Measurements from ENCODE around the gene XPO6. TPM values are rescaled to one million over a fixed set of nuclear protein-coding genes. Genes with fewer than 3 reads are reported as not detected.

Gene XPO6
- total RNA-seq, 2 experiments from 2014 or later, result 130 to 167 TPM

DNA sequence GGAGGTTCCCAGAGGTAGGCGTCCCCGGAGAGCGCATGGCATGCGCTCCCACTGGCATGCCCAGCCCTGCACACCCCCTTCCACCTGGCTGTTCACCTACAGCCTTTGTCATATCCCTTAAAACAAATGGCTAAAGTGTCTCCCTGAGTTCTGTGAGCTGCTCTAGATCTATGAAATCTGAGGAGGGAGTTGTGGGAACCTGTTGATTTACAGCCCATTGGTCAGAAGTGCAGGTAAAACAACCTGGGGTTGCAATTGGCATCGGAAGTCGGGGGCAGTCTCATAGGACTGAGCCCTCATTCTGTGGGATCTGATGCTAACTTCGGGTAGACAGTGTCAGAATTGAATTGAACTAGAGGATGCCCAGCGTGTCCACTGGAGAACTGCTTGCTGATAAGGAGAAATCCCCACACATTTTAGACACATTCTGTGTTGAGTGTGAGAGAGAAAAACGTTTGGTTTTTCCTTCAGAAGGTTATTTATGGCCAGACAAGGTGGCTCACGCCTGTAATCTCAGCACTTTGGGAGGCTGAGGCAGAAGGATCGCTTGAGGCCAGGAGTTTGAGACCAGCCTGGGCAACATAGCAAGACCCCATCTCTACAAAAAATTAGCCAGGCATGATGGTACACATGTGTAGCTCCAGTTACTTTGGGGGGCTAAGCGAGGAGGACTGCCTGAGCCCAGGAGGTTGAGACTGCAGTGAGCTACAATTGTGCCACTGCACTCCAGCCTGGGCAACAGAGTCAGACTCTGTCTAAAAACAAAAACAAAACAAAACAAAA is 126.2 kb downstream of the XPO6 start:
- Histone ChIP-seq H3K36me3 (ENCODE audit: insufficient read depth, low read length) (no peaks in the 10 kb centered on the region), H3K4me1 (ENCODE audit: insufficient read depth, low read length, poor library complexity, severe bottlenecking) (no peaks in the 10 kb centered on the region), H3K4me2 (ENCODE audit: low read length) (no peak overlapping the region), H4K20me1 (ENCODE audit: insufficient read depth, low read length) (no peaks in the 10 kb centered on the region), H3K4me3 (ENCODE audit: low read depth, low read length, poor library complexity, severe bottlenecking) (no peak overlapping the region), H3K9me2 (ENCODE audit: insufficient read depth, low read length) (no peaks in the 10 kb centered on the region), H2AFZ (ENCODE audit: low read length) (no peak overlapping the region), H3K9me3 (ENCODE audit: low read length) (no peaks in the 10 kb centered on the region), H3K79me2 (ENCODE audit: insufficient read depth, low read depth, low read length) (no peaks in the 10 kb centered on the region), H3K27ac (ENCODE audit: low read depth, low read length, poor library complexity, severe bottlenecking) (no peak overlapping the region)
- no peak for DNase-seq (ENCODE audit: low spot score)
- CTCF ChIA-PET (ENCODE audit: unreplicated experiment), result no interaction called here
- no TSS peak for BruUV-seq (replicated peaks)
- POLR2A ChIA-PET, result no interaction called here
- intact Hi-C loops (cut with micrococcal nuclease; ENCODE audit: unreplicated experiment), result no loop called here
- TF ChIP-seq, protein P1, sequence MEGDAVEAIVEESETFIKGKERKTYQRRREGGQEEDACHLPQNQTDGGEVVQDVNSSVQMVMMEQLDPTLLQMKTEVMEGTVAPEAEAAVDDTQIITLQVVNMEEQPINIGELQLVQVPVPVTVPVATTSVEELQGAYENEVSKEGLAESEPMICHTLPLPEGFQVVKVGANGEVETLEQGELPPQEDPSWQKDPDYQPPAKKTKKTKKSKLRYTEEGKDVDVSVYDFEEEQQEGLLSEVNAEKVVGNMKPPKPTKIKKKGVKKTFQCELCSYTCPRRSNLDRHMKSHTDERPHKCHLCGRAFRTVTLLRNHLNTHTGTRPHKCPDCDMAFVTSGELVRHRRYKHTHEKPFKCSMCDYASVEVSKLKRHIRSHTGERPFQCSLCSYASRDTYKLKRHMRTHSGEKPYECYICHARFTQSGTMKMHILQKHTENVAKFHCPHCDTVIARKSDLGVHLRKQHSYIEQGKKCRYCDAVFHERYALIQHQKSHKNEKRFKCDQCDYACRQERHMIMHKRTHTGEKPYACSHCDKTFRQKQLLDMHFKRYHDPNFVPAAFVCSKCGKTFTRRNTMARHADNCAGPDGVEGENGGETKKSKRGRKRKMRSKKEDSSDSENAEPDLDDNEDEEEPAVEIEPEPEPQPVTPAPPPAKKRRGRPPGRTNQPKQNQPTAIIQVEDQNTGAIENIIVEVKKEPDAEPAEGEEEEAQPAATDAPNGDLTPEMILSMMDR (conservative IDR thresholded peaks at IDR 0.05; ENCODE audit: low read length), result no peak
- no peak for TF ChIP-seq EZH2phosphoT487 (IDR thresholded peaks at IDR 0.05; ENCODE audit: borderline replicate concordance, low read depth, low read length)

GRCh38 chr16:28084209-28084608 is 127.6 kb downstream of the XPO6 start:
- H4K20me1 ChIP-seq (ENCODE audit: insufficient read depth, low read length), result no peaks in the 10 kb centered on the region
- H3K36me3 ChIP-seq (ENCODE audit: insufficient read depth, low read length), result no peaks in the 10 kb centered on the region
- intact Hi-C loops (cut with micrococcal nuclease; ENCODE audit: unreplicated experiment), result no loop called here
- DNase-seq (ENCODE audit: low spot score), result no peak
- ChIA-PET CTCF (ENCODE audit: unreplicated experiment) (no interaction called here), POLR2A (no interaction called here)
- TF ChIP-seq EZH2phosphoT487 (IDR thresholded peaks at IDR 0.05; ENCODE audit: borderline replicate concordance, low read depth, low read length), result no peak
- TF ChIP-seq, protein P1 (conservative IDR thresholded peaks at IDR 0.05; ENCODE audit: low read length), result no peak
- BruUV-seq (replicated peaks), result no TSS peak
- no peaks in the 10 kb centered on the region for H3K9me3 ChIP-seq (ENCODE audit: low read length)
- no peak overlapping the region for H2AFZ ChIP-seq (ENCODE audit: low read length)
- H3K79me2 ChIP-seq (ENCODE audit: insufficient read depth, low read depth, low read length), result no peaks in the 10 kb centered on the region
- H3K4me1 ChIP-seq (ENCODE audit: insufficient read depth, low read length, poor library complexity, severe bottlenecking), result no peaks in the 10 kb centered on the region
- H3K4me3 ChIP-seq (ENCODE audit: low read depth, low read length, poor library complexity, severe bottlenecking), result no peak overlapping the region
- H3K27ac ChIP-seq (ENCODE audit: low read depth, low read length, poor library complexity, severe bottlenecking), result no peak overlapping the region
- no peak overlapping the region for H3K4me2 ChIP-seq (ENCODE audit: low read length)
- no peaks in the 10 kb centered on the region for H3K9me2 ChIP-seq (ENCODE audit: insufficient read depth, low read length)

GRCh38 chr16:28082624-28083023 is 129.1 kb downstream of the XPO6 start:
- no peaks in the 10 kb centered on the region for H4K20me1 ChIP-seq (ENCODE audit: insufficient read depth, low read length)
- no peak overlapping the region for H3K27ac ChIP-seq (ENCODE audit: low read depth, low read length, poor library complexity, severe bottlenecking)
- no peaks in the 10 kb centered on the region for H3K9me3 ChIP-seq (ENCODE audit: low read length)
- ChIA-PET CTCF (ENCODE audit: unreplicated experiment) (no interaction called here), POLR2A (no interaction called here)
- H3K4me3 ChIP-seq (ENCODE audit: low read depth, low read length, poor library complexity, severe bottlenecking), result no peak overlapping the region
- no peaks in the 10 kb centered on the region for H3K4me1 ChIP-seq (ENCODE audit: insufficient read depth, low read length, poor library complexity, severe bottlenecking)
- H3K4me2 ChIP-seq (ENCODE audit: low read length), result no peak overlapping the region
- intact Hi-C loops (cut with micrococcal nuclease; ENCODE audit: unreplicated experiment), result no loop called here
- DNase-seq (ENCODE audit: low spot score), result no peak
- H3K36me3 ChIP-seq (ENCODE audit: insufficient read depth, low read length), result no peaks in the 10 kb centered on the region
- H2AFZ ChIP-seq (ENCODE audit: low read length), result no peak overlapping the region
- TF ChIP-seq, protein P1 (conservative IDR thresholded peaks at IDR 0.05; ENCODE audit: low read length), result no peak
- no peak for TF ChIP-seq EZH2phosphoT487 (IDR thresholded peaks at IDR 0.05; ENCODE audit: borderline replicate concordance, low read depth, low read length)
- no peaks in the 10 kb centered on the region for H3K79me2 ChIP-seq (ENCODE audit: insufficient read depth, low read depth, low read length)
- no peaks in the 10 kb centered on the region for H3K9me2 ChIP-seq (ENCODE audit: insufficient read depth, low read length)
- BruUV-seq (replicated peaks), result no TSS peak
